PFSK-1 (cell line): Measurements from ENCODE around the gene PROM1.

Experiments
- FOXP2 ChIP-seq: optimal IDR thresholded peaks from 2 replicates; pipeline ENCODE3; 2011; ENCODE audit warnings: borderline replicate concordance, control low read depth, inconsistent platforms; ENCODE audit not compliant: insufficient read depth; ENCODE audit errors: extremely low read length, extremely low read depth
- POLR2AphosphoS5 ChIP-seq: IDR thresholded peaks from 2 replicates; pipeline ENCODE4 v1.6.1; 2012; ENCODE audit warnings: low read depth, mild to moderate bottlenecking, control low read depth, low read length, moderate library complexity
- SIN3A ChIP-seq: IDR thresholded peaks from 2 replicates; pipeline ENCODE4 v1.6.1; 2012; ENCODE audit warnings: mild to moderate bottlenecking, low read length, moderate library complexity, borderline replicate concordance; ENCODE audit not compliant: insufficient read depth
- TAF1 ChIP-seq: IDR thresholded peaks from 2 replicates; pipeline ENCODE4 v1.6.1; 2012; ENCODE audit warnings: low read length, control low read depth, borderline replicate concordance; ENCODE audit not compliant: insufficient read depth
- TF ChIP-seq, protein P1 (sequence below), 2 experiments: IDR thresholded peaks; 2 replicates each; pipeline versions ENCODE4 v1.6.1 to v1.8.0; 2011 to 2012; ENCODE audit warnings: low read depth in 2 of 2, low read length in 2 of 2, control low read depth in 1 of 2, inconsistent platforms in 1 of 2, mild to moderate bottlenecking in 1 of 2, moderate library complexity in 1 of 2; ENCODE audit not compliant: insufficient read depth in 1 of 2

The PROM1 gene

DNA sequence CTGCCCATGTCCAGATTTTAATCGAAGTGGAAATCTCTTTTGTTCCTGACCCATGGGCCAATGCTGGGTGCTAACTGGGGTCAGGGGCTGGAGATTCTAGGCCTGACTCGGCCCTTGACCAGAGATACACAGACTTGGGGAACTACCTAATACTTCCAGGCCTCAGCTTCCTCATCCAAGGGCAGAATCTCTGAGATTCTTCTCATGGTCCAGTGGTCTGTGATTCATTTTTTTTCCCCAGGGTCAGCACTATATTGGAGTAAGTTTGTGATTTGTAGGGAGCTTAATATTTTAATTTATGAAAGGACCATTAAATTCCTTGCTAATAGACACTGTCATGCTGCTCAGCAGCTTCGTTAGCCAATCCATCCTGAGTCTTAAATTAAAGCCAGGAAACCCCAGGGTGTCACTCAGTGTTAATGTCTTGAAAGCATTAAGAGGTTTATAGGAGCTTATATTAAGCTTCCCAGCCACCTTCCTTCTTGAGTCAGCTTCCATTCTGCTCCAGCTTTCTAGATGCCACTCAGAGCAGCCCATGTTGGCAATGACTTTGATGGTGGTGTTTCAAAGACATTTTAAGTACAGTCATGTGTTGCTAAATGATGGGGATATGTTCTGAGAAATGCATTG lies 27.0 kb upstream of the PROM1 start:
- TF ChIP-seq, protein P1, sequence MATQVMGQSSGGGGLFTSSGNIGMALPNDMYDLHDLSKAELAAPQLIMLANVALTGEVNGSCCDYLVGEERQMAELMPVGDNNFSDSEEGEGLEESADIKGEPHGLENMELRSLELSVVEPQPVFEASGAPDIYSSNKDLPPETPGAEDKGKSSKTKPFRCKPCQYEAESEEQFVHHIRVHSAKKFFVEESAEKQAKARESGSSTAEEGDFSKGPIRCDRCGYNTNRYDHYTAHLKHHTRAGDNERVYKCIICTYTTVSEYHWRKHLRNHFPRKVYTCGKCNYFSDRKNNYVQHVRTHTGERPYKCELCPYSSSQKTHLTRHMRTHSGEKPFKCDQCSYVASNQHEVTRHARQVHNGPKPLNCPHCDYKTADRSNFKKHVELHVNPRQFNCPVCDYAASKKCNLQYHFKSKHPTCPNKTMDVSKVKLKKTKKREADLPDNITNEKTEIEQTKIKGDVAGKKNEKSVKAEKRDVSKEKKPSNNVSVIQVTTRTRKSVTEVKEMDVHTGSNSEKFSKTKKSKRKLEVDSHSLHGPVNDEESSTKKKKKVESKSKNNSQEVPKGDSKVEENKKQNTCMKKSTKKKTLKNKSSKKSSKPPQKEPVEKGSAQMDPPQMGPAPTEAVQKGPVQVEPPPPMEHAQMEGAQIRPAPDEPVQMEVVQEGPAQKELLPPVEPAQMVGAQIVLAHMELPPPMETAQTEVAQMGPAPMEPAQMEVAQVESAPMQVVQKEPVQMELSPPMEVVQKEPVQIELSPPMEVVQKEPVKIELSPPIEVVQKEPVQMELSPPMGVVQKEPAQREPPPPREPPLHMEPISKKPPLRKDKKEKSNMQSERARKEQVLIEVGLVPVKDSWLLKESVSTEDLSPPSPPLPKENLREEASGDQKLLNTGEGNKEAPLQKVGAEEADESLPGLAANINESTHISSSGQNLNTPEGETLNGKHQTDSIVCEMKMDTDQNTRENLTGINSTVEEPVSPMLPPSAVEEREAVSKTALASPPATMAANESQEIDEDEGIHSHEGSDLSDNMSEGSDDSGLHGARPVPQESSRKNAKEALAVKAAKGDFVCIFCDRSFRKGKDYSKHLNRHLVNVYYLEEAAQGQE (IDR thresholded peaks at IDR 0.05; ENCODE audit: insufficient read depth in 1 of 2, low read depth in 2 of 2, low read length in 2 of 2) = no peak
- TF ChIP-seq TAF1 (no peak), POLR2AphosphoS5 (no peak), FOXP2 (no peak), SIN3A (no peak)

DNA sequence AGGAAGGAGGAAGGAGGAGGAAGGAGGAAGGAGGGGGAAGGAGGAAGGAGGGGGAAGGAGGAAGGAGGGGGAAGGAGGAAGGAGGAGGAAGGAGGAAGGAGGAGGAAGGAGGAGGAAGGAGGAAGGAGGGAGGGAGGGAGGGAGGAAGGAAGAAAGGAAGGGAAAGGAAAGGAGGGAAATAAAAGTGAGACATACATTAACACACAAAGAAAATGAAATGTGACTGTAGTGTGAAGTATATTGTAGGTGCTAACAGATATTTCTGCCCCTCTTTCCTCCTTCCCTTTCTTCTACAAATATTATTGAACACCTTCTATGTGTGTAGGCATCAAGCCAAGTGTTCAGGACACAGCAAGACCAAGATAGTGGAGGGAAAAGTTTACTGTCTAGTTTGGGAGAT lies 26.4 kb upstream of the PROM1 start:
- TF ChIP-seq, protein P1 (IDR thresholded peaks at IDR 0.05; ENCODE audit: insufficient read depth in 1 of 2, low read depth in 2 of 2, low read length in 2 of 2) = no peak
- TF ChIP-seq POLR2AphosphoS5 (no peak), SIN3A (no peak), FOXP2 (no peak), TAF1 (no peak)

DNA sequence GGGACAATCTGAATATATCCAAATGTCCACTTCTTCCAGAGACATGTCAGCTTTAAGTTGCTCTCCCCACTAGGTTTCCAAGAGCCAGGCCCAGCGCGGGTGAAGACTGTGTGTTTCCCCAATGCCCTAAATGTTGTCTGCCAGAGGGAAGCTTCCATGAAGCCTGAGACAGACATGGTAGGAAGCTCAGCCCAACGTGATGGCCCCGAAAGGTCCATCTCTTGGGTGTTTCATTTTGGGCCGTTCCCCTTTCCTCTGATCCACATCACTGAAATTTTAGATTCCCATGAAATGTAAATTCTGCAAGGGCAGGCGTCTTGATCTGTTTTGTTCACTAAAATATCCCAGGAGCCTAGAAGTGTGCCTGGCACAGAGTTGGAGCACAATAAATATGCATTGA lies 25.4 kb upstream of the PROM1 start:
- TF ChIP-seq TAF1 (no peak), SIN3A (no peak), POLR2AphosphoS5 (no peak), FOXP2 (no peak)
- TF ChIP-seq, protein P1 (IDR thresholded peaks at IDR 0.05; ENCODE audit: insufficient read depth in 1 of 2, low read depth in 2 of 2, low read length in 2 of 2) = no peak

DNA sequence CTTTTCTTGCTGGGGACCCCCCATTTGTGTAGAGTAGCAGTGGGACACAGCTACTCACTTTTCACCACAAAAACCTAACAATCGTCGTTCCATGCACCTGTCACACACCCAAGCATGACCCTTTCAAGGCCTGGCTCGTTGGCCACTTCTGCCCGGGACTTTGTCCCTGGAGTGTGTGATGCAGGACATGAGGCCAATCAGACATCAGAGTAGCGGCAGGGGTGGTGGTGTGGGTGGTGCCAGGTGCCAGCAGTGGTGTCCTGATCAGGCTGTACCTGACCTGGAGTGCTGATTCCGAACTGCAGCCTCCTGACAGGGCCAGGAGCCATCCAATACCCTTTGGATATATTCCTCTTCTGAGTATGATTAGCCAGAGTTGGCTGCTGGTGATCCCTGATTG lies 23.1 kb upstream of the PROM1 start:
- TF ChIP-seq POLR2AphosphoS5 (no peak), SIN3A (no peak), TAF1 (no peak), FOXP2 (no peak)
- TF ChIP-seq, protein P1 (IDR thresholded peaks at IDR 0.05; ENCODE audit: insufficient read depth in 1 of 2, low read depth in 2 of 2, low read length in 2 of 2) = no peak

DNA sequence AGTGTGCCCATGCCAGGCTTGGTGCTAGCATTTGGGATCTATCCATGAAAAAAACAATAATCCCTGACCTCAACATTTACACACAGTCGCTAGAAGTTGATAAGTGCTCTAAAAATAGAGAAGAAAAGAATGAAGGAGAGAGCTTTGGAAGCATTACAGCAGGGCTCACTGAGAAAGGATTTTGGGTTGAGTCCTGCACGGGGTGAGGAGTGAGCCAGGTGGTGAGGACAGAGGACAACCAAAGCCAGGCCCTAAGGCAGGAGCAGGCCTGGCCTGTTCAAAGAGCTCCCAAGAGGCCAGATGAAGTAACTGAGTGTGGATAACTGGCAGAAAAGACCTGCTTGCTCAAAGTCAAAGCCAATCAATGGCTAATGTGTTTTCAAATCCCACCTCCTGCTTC lies 20.7 kb upstream of the PROM1 start:
- TF ChIP-seq POLR2AphosphoS5 = no peak
- TF ChIP-seq TAF1 = no peak
- TF ChIP-seq SIN3A = no peak
- TF ChIP-seq FOXP2 = no peak
- TF ChIP-seq, protein P1 (IDR thresholded peaks at IDR 0.05; ENCODE audit: insufficient read depth in 1 of 2, low read depth in 2 of 2, low read length in 2 of 2) = no peak
